Measurements from ENCODE around the gene ING4.
"Not testable (repeated sequence)": the region's sequence is repeated elsewhere in the genome, so short reads cannot be mapped to it uniquely, and the experiment has no call there.

ING4 gene

DNA sequence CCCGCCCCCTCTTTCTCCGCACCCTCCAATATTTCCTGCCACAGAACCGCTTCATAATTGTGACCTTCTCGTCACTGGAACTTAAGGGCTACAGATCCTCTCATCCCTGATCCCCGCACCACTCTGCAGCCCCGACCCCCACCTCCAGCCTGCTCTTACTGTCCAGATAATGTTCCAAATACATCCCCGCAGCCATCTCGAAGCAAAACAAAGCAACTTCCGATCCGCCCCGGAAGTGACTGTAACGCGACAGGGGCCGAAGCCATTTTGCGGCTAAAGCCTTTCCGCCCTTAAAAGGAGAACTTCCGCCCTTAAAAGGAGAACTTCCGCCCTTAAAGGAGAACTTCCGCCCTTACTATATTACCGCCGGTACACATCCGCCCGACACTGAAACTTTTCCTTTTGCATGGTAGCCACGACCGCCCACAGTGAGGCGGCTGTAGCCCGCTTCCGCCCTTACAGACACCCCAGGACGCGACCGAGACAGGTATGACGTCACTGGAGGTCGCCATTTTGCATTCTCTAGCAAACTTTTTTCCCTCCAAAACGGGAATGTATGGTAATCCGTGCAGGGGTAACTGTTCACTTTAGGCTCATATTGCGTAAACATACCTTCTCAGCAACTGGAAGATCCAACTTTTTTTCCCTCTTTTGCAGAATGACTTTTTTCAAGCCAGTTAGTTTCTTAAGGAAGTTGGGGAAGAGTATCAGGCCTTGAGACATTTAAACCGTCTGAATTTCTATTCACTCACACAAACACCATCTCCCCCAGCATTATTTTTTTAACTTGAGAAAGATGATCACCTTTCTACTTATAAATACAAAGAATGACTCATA is at the start of gene ING4:
Gene ING4, minus strand, starts transcription at position 214 of the 837 bp plus-strand sequence. Its CDS starts 18 bp downstream, at position 196.
- peak; percentile 100 for DNase-seq

DNA sequence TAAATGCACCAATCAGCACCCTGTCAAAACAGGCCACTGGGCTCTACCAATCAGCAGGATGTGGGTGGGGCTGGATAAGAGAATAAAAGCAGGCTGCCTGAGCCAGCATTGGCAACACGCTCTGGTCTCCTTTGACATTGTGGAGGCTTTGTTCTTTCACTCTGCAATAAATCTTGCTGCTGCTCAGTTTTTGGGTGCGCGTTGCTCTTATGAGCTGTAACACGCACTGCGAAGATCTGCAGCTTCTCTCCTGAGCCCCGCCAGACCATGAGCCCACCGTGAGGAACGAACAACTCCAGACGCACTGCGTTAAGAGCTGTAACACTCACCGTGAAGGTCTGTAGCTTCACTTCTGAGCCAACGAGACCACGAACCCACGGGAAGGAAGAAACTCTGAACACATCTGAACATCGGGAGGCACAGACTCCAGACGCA is 46.1 kb upstream of the ING4 start:
- no peak for DNase-seq

DNA sequence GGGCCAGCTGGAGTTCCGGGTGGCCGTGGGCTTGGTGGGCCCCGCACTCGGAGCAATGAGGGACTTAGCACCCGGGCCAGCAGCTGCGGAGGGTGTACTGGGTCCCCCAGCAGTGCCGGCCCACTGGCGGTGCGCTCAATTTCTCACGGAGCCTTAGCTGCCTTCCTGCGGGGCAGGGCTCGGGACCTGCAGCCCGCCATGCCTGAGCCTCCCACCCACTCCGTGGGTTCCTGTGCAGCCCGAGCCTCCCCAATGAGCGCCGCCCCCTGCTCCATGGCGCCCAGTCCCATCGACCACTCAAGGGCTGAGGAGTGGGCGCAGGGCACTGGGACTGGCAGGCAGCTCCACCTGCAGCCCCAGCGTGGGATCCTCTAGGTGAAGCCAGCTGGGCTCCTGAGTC is 45.4 kb upstream of the ING4 start:
- not testable (repeated sequence) for DNase-seq

DNA sequence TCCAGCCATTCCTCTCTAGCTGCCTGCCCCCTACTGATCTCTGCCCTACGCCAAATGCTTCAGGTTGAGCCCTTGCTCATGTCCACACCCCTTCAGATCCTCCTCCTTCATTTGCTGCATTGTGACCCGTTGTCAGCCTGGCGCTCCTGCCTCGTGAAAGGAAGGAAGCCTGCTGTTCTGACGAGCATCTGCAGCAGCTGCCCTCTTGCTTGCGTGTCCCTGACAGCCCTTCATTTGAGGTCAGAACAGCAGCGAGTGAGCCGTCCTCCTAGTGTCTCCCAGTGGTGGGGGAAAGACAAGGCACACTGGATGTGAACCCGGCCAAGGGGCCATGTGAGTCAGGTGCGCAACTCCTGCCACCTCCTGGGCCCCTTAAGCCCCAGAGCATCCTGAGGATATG is 40.7 kb upstream of the ING4 start:
- no peak for DNase-seq

DNA sequence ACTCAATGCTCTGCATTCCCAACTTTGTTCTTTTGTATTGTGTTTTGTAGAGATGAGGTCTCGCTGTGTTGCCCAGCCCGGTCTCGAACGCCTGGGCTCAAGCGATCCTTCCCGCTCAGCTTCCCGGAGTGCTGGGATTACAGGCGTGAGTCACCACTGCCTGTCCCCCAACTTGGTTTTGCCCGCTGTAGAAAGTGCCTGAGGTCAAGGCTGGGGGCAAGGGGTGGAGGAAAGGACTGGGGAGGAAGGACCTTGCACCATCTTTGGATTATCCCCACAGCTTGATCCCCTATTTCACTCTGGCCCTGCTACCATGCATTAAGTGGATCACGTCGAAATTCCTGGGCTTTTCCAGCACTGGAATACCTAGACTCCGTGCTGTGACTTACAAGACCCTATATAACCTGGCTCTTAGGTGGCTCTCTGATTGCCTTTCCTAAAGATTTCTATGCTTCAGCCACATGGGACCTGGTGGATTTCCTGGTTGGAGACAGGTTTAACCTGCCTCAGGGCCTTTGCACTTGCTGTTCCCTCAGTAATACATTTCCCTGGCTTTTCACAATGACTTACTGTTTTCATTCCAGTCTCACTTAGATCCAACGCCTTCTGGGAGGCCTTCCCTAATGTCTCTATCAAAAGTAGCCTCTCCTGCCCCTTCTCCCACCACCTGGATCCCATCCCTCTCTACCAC is 38.3 kb upstream of the ING4 start:
- peak; percentile 9 for DNase-seq

DNA sequence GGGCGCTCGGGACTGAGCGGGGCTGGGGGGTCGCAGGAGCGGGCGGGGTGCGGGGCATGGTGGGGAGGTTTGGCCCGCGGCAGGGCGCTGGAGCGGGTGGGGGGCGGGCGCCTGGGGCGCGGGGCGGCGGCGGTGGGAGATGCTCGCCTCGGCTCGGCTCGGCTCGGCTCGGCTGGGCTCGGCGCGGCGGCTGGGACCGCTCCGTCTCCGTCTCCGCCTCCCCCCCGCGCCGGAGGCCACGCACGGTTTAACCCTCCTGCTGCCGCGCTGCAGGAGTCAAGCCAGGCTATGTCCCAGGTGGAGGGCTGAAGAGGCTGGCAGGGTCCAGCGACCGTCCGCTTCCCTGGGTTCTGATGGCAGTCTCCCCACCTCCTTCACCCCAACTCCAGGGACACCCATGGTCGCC is 37.7 kb upstream of the ING4 start, which contains the start of gene PIANP:
Gene PIANP, minus strand, starts transcription at position 170 of the 406 bp plus-strand sequence. CDS start 2,754 bp downstream, outside the sequence.
- no peak for DNase-seq

DNA sequence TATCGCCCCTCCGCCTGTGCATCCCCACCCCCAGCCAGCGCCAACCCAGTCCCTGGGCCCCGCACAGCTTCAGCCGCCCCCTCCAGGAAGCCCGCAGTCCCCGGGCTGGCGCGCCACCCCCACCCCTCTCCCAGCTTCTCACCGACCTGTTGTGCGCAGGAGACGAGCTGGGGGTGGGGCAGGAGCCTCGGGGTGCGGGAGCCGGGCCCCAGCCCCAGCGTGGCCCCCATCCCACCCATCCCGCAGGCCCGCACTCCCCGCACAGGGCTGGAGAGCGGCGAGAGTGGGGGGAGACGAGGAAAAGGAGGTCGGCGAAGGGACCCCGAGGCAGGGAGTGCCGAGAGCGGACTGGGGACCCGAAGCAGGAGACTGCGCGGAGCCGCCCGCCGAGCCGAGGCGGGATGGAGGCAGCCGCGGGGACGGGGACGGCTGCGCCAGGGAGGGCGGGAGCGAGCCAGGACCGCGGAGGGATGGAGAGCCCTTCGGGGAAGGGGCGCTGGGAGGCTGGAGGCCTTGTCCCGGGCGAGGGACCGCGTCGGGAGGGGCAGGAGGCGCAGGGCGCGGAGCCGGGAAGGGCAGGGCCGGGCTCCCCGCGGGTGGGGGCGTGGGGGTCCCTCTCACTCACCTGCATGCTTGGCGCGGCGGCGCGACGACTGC is 37.2 kb upstream of the ING4 start:
- DNase-seq = no peak

DNA sequence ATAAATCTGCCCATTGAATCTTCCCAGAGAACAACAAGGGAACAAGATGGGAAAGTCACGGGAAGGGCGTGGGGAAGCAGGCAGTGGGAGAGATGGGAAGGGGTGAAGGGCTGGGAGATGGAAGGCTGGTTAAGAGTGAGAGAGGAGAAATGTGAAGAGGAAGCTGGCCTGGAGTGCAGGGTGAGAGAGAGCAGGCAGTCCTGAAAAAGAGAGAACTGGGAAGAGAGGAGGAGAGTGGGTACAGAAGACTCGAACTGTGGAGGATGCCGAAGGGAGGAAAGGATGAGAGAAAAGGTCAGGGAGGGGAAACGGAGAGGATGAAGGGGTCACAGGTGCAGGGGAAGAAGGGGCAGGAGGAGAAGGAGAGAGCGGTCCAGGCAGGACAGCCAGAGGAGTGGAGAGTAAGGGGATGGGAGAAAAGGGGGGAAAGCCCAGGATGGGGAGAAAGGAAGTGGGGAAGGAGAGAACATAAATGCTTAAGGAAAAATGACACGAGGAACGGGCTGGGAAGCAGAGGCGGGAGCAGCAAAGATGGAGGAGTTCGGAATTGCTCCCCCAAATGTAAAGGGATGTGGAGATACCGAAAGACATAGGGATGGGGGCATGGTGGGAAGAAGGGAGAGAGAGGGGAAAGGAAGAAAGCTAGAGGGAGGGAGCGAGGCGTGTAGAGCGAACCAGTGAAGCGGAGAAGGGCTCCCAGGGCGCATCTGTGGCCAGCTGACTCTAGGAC is 36.5 kb upstream of the ING4 start:
- no peak for DNase-seq

DNA sequence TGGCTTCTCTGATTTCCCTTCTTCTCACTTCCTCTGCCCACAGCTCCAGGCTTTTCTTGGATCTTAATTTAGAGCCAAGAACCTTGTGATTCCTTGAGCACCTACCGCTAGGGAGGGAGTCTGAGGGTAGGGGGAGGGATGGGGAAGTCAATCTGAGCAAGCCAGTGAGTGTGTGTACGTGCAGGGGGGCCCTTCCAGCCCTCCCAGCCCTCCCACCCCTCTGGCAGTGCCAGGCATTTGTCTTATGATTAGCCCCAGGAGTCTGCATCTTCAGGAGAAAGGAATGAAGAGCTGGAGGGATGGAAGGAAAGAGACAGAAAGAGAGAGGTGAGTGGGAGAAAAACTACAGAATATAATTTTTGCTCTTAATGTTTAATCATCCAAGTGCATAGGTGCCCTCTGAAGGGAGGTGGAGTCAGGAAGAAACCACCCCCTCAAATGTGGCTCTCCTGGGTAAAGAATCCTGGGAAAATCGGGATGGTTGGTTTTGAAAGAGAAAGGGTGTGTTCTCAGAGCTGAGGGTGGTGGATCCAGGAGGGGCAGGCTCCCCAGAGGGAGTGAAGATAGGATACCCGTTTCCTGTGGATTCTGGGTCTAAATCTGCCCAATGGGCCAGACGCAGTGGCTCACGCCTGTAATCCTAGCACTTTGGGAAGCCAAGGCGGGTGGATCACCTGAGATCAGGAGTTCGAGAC is 35.6 kb upstream of the ING4 start:
- DNase-seq = no peak

DNA sequence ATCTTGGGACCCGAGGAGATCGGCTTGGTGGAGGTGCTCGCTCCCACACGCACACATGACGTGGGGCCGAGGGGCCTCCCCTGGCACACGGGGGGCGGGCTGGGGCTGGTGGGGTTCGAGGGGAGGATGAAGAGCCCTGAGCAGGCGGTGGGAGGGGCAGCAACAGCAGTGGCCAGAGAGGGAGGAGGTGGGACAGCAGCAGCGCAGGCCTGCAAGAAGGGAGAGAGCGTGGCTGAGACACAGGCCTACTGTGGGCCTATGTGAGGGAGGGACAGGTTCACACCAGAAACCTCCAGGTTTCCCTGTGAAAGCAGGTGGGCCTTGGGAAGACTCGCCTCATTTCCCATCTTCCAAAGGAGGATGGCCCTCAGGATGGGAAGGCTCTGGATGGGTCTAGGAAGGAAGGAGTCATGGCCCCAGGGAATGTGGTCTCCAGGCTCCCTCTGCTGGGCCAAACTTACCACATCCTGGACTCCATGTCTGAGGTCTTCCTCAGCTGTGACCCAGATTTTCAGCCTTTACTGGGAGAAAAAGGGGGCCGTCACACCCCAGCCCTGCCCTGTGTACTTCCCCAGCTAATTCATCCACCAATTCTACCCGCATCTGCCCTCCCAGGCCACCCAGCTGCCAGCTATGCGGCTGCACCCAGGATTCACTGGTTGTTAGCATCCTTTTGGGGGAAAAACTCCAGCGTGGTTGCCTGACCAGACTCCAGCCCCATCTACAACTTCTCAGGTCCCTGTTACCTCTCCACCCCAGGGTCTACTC is 34.8 kb upstream of the ING4 start:
- no peak for DNase-seq

DNA sequence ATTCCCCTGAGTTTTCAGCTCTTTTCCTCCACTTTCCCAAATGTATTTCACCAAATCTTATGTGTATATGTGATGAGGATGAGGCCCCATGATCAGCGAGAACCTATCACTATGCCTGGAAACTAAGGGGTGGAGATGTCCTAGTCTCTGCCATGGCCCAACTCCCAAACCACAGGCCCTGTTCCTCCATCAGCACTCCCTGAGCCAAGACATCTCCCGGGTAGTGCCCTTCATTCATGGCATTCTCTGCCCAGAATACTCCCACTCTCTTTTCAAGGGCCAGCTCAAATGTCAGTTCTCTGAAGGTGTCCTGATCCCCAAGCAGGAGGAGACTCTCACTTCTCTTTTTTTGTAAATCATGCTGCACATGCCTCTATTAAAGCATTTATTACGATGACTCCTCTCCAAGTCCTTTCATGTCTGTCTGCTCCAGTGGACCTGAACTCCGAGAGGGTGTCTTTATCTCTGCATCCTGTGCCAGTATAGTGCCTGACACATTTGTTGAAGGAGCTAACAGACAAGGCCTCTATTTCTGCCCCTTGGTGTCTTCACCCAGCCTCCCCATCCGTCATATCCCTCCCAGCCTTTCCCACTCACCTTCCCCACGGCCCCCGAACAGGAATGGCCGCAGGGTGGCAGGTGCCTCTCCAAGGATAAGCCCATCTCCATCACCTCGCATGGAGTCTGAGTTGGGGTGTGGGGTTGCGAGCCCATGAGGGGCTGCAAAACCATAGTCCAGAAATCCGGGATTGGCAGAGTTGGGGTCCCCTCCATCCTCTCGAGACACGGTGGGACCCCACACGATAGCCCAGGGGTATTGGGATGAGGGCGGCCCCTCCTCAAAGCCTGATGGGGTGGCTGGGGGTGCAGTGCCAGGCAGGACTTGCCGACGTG is 34.0 kb upstream of the ING4 start:
- DNase-seq = peak; percentile 63

DNA sequence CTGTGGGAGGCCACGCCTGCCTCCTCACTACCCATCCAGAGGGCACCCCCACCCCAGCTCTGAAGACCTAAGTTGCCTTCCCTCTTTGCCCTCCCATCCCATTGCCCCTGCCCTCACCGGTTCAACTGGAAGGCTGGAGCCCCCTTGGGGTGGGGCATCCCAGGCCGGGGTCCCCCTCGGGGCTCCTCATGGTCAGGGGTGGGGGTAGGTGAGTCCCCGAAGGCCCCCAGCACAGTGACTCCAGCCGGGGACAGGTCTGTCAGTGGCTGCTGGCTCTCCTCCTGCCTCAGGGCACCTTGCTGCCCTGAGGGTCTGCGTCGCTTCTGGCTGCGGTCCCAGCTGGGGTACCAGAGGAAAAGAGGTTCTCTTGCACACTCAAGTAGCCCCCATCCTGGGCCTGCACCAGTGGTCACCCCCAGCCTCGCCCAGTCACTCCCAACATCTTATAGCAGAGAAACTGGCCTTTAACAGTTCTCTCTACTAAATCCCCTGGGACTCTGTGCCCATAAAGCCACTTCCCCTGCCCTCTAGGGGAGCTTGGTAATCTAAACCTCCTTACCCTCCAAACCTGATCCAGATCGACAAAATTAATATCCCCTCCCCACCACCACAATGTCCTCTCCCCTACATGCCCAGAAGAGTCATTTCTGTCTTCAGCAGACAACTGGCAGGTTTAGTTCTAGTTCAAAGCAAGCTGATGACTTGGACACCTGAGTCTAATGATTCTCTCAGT is 32.6 kb upstream of the ING4 start:
- DNase-seq = no peak

DNA sequence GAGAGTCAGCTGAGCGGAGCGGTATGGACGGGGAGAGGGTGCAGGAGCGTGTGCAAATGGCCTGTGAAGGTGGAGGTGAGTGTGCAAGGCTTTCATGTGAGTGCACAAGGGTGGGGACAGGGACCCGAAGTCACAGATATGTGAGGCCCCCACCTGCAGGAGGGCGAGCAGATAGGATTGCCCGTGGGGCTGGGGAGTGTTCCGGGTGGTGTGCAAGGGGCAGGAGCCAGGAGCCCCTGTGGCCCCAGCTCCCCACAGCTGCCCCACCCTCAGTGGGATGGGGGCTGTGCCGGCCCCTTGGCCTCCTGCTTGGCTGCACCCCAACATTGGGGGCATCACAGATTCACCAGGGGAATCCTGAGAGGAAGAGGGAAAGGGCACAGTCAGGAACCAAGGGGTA is 31.8 kb upstream of the ING4 start:
- DNase-seq = no peak

DNA sequence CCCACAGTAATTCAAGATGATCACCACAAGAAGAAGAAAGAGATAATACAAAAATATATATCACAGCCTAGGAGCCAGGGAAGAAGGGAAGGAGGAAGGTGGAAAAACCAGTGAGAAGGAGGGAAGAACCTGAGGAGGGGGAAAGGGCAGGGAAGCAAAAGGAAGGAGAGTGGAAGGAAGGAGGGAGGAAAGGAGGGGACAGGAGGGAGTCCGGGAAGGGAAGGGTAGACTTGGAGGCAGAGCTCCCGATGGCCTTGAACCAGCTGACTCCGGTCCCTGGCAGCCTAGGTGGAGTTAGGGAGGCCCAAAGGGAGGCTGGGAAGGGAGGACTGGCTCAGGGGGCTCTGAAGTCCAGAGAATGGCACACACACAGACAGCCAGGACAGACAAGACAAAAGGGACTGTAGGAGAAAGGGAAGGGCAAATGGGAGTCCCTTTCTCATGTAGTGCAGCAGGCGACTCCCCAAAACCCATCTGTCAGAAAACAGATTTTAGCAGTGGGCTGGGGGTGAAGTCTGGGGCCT is 31.0 kb upstream of the ING4 start:
- no peak for DNase-seq

DNA sequence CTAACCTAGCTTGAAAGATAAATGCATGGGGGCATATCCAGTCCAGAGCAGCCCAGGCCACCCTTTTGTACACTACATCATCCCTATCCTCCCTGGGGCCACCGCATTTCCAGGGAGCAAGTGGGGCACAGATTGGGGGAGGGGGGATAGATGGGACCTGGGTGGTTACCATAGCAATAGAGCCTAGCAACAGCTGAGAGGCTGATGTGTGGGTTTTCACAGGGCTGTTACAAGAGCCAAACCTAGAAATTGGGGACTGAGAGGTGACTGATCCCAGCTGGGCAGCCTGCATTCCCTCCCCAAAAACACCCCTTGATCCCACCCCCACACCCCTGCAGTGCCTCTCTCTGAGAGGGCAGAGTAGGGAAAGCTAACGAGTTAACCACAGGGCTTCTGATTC is 30.0 kb upstream of the ING4 start:
- no peak for DNase-seq

DNA sequence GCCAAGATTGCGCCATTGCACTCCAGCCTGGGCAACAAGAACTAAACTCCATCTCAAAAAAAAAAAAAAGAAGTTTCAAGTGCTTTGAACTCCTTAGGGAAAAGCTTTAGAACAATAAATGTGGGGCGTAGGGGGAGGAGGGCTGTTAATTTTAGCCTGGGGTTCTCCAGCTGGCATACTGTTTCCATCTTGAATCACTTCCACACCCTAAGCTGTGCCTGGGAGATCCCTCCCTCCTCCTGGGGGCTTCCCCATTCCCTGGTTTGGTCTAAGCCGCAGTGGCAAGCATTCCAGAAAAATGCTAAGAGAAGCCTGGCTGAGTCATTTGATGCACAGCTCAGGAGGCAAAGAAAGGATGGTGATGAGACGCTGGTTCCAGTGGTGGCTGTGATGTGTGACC is 28.6 kb upstream of the ING4 start:
- DNase-seq = no peak

DNA sequence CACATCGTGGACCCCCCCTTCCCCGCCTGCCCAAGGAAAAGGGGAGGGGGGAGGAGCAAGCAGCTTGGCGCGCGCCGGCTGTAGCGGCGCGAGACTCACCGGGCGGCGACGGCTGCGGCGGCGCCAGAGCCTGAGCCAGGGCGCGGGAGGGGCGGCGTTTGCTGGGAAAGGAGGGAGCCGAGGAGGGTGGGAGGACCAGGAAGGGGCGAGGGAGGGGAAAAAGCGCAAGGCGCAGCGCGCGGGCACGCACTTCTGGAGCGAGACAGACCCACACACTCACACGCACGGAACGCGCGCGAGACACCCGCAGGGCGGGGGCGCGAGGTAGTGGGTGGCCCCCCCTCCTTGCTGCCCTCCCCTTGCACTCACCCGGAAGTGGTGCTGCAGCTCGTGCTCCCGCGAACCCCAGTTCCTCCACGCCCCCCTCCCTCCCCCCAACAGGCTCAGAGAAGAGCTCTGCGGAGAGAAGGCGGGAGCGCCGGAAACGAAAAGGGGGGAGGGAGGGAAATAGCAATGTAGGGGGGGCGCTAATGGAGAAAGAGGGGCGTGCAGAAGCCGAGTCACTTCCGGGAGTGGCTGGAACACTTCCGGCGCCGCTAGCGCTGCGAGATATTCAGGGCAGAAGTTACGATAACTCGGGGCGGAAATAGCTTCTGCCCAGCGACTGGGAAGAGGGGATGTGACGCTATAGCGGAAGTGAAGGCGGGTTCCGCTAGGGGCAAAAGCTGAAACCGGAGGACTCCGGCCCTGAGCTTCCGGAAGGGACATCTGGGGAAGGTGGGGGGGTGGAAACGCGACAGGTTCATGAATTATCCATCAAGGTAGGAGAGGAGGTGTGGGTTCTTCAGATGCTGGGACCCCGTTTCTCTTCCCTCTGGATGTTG is 26.3 kb upstream of the ING4 start, which contains the start of gene ZNF384:
Gene ZNF384, minus strand, starts transcription at position 377 of the 884 bp plus-strand sequence. CDS start 9,855 bp downstream, outside the sequence.
- peak; percentile 100 for DNase-seq

DNA sequence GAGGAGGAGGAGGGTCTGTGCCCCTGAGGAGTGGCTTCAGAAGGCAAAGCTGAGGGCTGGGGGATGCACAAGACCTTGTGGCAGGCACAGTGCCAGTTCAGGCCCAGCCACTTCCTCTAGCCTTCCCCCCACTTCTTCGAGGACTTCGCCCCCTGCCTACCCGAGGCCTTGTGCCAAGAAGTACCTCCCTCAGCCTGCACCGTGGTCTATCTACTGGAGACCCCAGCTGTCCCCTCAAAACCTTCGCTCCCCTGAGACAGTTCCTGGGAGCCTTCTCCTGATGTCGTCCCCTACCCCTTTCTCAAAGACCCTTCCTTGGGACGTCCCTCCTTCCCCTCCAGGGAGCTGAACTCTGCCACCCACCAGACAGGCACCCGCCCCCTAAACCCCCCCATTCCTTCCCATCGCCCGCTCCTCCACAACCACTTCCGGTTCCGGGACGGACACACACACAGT is 25.7 kb upstream of the ING4 start:
- peak; percentile 32 for DNase-seq

Data from MV-4-11 (cell line).